ENCODE measurements around the gene IGSF8. TPM values are rescaled to one million over a fixed set of nuclear protein-coding genes. Genes with fewer than 3 reads are reported as not detected.

Gene IGSF8
- total RNA-seq, 1 experiment from 2014 or later, result 101 TPM

DNA sequence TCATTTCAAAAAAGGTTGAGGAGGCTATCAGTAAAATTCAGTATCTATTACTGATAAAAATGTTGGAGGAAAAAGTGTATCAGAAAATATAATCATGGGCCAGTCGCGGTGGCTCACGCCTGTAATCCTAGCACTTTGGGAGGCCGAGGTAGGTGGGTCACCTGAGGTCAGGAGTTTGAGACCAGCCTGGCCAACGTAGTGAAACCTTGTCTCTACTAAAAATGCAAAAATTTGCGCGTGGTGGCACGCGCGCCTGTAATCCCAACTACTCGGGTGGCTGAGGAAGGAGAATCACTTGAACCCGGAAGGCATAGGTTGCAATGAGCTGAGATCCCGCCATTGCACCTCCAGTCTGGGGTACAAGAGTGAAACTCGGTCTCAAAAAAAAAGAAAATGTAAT lies 47.7 kb upstream of the IGSF8 start (continued):
- TF ChIP-seq, protein P1, sequence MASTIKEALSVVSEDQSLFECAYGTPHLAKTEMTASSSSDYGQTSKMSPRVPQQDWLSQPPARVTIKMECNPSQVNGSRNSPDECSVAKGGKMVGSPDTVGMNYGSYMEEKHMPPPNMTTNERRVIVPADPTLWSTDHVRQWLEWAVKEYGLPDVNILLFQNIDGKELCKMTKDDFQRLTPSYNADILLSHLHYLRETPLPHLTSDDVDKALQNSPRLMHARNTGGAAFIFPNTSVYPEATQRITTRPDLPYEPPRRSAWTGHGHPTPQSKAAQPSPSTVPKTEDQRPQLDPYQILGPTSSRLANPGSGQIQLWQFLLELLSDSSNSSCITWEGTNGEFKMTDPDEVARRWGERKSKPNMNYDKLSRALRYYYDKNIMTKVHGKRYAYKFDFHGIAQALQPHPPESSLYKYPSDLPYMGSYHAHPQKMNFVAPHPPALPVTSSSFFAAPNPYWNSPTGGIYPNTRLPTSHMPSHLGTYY (CRISPR knock-in tag; IDR thresholded peaks at IDR 0.05), result no peak

DNA sequence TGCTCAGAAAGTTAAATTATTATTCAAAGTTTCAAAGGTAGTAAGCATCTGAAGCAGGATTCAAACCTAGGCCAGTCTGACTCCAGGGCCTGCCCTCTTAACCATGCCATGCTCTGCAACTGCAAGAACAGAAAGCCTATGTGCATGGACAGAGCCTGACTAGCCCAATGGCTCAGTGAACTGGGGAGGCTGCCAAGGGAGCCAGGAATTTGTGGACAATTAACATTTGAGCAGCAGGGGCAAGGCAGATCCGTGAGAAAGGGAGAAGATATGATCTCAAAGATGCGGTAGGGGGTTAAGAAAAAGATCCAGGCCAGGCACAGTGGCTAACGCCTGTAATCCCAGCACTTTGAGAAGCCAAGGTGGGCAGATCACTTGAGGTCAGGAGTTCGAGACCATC lies 46.5 kb upstream of the IGSF8 start:
- peaks cover 6% of the 10 kb centered on the region for H3K4me1 Mint-ChIP-seq
- H3K36me3 Mint-ChIP-seq, result peaks cover 5% of the 10 kb centered on the region; the same call in 1 of the 2 replicates
- ChIA-PET CTCF (interaction anchor here (1.2 kb wide), 1 partner anchor 35 kb away, joined by 3 read pairs; no protein-coding TSS in a partner anchor), POLR2A (interaction anchor here (0.6 kb wide), 1 partner anchor 227 kb away, joined by 3 read pairs; no protein-coding TSS in a partner anchor)
- TF ChIP-seq ZNF423 (CRISPR knock-in tag; IDR thresholded peaks at IDR 0.05) (no peak), PRRX2 (CRISPR knock-in tag; IDR thresholded peaks at IDR 0.05) (peak; percentile 12; the same call in 1 of the 2 replicates), JAZF1 (CRISPR knock-in tag; IDR thresholded peaks at IDR 0.05) (no peak)
- TF ChIP-seq, protein P2, sequence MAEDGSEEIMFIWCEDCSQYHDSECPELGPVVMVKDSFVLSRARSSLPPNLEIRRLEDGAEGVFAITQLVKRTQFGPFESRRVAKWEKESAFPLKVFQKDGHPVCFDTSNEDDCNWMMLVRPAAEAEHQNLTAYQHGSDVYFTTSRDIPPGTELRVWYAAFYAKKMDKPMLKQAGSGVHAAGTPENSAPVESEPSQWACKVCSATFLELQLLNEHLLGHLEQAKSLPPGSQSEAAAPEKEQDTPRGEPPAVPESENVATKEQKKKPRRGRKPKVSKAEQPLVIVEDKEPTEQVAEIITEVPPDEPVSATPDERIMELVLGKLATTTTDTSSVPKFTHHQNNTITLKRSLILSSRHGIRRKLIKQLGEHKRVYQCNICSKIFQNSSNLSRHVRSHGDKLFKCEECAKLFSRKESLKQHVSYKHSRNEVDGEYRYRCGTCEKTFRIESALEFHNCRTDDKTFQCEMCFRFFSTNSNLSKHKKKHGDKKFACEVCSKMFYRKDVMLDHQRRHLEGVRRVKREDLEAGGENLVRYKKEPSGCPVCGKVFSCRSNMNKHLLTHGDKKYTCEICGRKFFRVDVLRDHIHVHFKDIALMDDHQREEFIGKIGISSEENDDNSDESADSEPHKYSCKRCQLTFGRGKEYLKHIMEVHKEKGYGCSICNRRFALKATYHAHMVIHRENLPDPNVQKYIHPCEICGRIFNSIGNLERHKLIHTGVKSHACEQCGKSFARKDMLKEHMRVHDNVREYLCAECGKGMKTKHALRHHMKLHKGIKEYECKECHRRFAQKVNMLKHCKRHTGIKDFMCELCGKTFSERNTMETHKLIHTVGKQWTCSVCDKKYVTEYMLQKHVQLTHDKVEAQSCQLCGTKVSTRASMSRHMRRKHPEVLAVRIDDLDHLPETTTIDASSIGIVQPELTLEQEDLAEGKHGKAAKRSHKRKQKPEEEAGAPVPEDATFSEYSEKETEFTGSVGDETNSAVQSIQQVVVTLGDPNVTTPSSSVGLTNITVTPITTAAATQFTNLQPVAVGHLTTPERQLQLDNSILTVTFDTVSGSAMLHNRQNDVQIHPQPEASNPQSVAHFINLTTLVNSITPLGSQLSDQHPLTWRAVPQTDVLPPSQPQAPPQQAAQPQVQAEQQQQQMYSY (CRISPR knock-in tag; IDR thresholded peaks at IDR 0.05), result no peak
- peak overlapping the region; percentile 88 for H3K27ac Mint-ChIP-seq
- H3K9me3 Mint-ChIP-seq, result no peaks in the 10 kb centered on the region
- no peak overlapping the region for H3K4me3 Mint-ChIP-seq
- H3K27me3 Mint-ChIP-seq (ENCODE audit: low read depth), result no peaks in the 10 kb centered on the region; the same call in 1 of the 2 replicates
- ATAC-seq, result no peak; the same call in 1 of the 2 replicates
- DNase-seq (ENCODE audit: low spot score), result no peak

DNA sequence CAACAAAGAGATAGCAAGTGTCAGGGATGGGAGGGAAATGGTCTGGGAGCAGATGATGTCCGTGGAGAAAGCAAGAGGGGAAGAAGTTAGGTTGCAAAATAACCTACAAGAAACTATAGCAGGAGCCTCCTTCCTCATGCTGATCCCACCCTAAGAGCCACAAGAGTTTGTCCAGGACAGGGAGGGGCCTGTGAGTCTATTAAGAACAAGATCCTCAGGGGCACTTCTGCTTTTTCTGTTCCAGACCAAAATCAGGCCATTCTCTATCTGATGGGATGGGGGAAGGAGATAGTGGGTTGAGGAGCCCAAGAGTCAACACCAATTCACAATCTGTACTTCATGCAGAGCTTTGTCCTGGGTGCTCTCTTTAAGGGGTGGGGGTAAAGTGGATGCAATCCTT lies 45.3 kb upstream of the IGSF8 start:
- H3K27ac Mint-ChIP-seq, result 0 out of 2 replicates have a peak overlapping the region, but pooled peaks have one; percentile 32
- no peak overlapping the region for H3K4me3 Mint-ChIP-seq
- CTCF ChIA-PET, result no interaction called here
- DNase-seq (ENCODE audit: low spot score) (no peak), ATAC-seq (no peak)
- POLR2A ChIA-PET, result no interaction called here
- peaks cover 6% of the 10 kb centered on the region for H3K4me1 Mint-ChIP-seq
- no peaks in the 10 kb centered on the region for H3K27me3 Mint-ChIP-seq (ENCODE audit: low read depth)
- no peaks in the 10 kb centered on the region for H3K9me3 Mint-ChIP-seq
- TF ChIP-seq, protein P1 (CRISPR knock-in tag; IDR thresholded peaks at IDR 0.05), result no peak
- TF ChIP-seq TEAD4 (CRISPR knock-in tag; IDR thresholded peaks at IDR 0.05), result no peak
- TF ChIP-seq NR1H2 (CRISPR knock-in tag; IDR thresholded peaks at IDR 0.05), result no peak
- TF ChIP-seq ESRRA (CRISPR knock-in tag; IDR thresholded peaks at IDR 0.05; ENCODE audit: borderline replicate concordance), result no peak
- peaks cover 7% of the 10 kb centered on the region; the same call in 1 of the 2 replicates for H3K36me3 Mint-ChIP-seq

DNA sequence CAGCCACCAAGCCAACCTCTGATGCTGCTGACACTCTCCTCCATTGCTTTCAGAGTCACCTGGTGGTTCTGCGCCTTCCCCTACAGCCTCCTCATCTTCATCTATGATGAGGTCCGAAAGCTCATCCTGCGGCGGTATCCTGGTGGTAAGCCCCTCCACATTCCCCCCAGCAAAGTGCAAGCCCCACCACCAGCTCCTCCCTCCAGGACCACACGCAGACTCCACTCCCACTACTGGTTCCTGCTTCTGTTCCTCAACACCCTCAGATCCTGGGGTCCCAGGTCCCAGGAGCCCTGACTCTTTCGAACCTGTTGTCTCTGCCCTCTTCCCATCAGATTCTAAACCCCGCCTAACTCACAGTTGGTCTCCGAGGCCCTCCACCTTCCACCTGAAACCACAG lies 41.4 kb upstream of the IGSF8 start:
- Mint-ChIP-seq H3K4me3 (no peak overlapping the region), H3K27me3 (ENCODE audit: low read depth) (no peaks in the 10 kb centered on the region), H3K4me1 (peaks cover 4% of the 10 kb centered on the region), H3K36me3 (peaks cover 15% of the 10 kb centered on the region), H3K9me3 (no peaks in the 10 kb centered on the region), H3K27ac (no peak overlapping the region)
- TF ChIP-seq, protein P3, sequence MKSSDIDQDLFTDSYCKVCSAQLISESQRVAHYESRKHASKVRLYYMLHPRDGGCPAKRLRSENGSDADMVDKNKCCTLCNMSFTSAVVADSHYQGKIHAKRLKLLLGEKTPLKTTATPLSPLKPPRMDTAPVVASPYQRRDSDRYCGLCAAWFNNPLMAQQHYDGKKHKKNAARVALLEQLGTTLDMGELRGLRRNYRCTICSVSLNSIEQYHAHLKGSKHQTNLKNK (CRISPR knock-in tag; IDR thresholded peaks at IDR 0.05), result no peak
- no peak for TF ChIP-seq MXD4 (CRISPR knock-in tag; IDR thresholded peaks at IDR 0.05; ENCODE audit: borderline replicate concordance)
- TF ChIP-seq, protein P4, sequence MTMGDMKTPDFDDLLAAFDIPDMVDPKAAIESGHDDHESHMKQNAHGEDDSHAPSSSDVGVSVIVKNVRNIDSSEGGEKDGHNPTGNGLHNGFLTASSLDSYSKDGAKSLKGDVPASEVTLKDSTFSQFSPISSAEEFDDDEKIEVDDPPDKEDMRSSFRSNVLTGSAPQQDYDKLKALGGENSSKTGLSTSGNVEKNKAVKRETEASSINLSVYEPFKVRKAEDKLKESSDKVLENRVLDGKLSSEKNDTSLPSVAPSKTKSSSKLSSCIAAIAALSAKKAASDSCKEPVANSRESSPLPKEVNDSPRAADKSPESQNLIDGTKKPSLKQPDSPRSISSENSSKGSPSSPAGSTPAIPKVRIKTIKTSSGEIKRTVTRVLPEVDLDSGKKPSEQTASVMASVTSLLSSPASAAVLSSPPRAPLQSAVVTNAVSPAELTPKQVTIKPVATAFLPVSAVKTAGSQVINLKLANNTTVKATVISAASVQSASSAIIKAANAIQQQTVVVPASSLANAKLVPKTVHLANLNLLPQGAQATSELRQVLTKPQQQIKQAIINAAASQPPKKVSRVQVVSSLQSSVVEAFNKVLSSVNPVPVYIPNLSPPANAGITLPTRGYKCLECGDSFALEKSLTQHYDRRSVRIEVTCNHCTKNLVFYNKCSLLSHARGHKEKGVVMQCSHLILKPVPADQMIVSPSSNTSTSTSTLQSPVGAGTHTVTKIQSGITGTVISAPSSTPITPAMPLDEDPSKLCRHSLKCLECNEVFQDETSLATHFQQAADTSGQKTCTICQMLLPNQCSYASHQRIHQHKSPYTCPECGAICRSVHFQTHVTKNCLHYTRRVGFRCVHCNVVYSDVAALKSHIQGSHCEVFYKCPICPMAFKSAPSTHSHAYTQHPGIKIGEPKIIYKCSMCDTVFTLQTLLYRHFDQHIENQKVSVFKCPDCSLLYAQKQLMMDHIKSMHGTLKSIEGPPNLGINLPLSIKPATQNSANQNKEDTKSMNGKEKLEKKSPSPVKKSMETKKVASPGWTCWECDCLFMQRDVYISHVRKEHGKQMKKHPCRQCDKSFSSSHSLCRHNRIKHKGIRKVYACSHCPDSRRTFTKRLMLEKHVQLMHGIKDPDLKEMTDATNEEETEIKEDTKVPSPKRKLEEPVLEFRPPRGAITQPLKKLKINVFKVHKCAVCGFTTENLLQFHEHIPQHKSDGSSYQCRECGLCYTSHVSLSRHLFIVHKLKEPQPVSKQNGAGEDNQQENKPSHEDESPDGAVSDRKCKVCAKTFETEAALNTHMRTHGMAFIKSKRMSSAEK (CRISPR knock-in tag; IDR thresholded peaks at IDR 0.05; ENCODE audit: borderline replicate concordance), result no peak
- TF ChIP-seq SMAD4 (CRISPR knock-in tag; IDR thresholded peaks at IDR 0.05), result no peak
- TF ChIP-seq RELA (CRISPR knock-in tag; IDR thresholded peaks at IDR 0.05; ENCODE audit: borderline replicate concordance), result no peak
- no peak for TF ChIP-seq FOXJ3 (CRISPR knock-in tag; IDR thresholded peaks at IDR 0.05; ENCODE audit: borderline replicate concordance)
- no peak for TF ChIP-seq GTF2I (CRISPR knock-in tag; conservative IDR thresholded peaks at IDR 0.05)
- TF ChIP-seq JAZF1 (CRISPR knock-in tag; IDR thresholded peaks at IDR 0.05), result no peak
- DNase-seq (ENCODE audit: low spot score) (no peak), ATAC-seq (no peak)
- ChIA-PET POLR2A (no interaction called here), CTCF (no interaction called here)

All from WTC11 (cell line).